Caco-2 (cell line): ENCODE measurements around the gene SOCS4. TPM values are rescaled to one million over a fixed set of nuclear protein-coding genes. Genes with fewer than 3 reads are reported as not detected.

Source experiments
- BruUV-seq: library from RNA; stranded (reverse); fragments of 400-500 nt; replicated peaks from 2 replicates; lab custom pipeline; 2021; lab: Mats Ljungman, UMichigan
- CTCF ChIA-PET: fragments of 300-600 bp; sonication (Branson Sonifier 250); formaldehyde crosslinking; loops from one replicate; lab custom pipeline; 2022; ENCODE audit warnings: antibody characterized with exemption; lab: Charles Lee
- POLR2A ChIA-PET: fragments of 300-600 bp; sonication (Branson Sonifier 250); formaldehyde crosslinking; loops from one replicate; lab custom pipeline; 2022; ENCODE audit warnings: antibody characterized with exemption; lab: Charles Lee
- DNase-seq, 2 experiments: peaks; one replicate each; pipeline versions ENCODE4 v3.0.0 to v3.0.0-alpha.2; 2020 to 2022
- H3K27me3 ChIP-seq: replicated peaks from 2 replicates; pipeline ENCODE4 v1.6.0; 2011; ENCODE audit warnings: low read length; ENCODE audit not compliant: control insufficient read depth, insufficient read depth
- H3K36me3 ChIP-seq: 2 replicates; pipeline ENCODE4 v1.5.1; 2011; ENCODE audit warnings: low read length; ENCODE audit not compliant: control insufficient read depth, insufficient read depth
- H3K4me1 ChIP-seq: fragments of 250-450 bp; sonication (Bioruptor Pico); 2 replicates; pipeline ENCODE4 v1.5.1; 2020; ENCODE audit warnings: mild to moderate bottlenecking
- H3K4me3 ChIP-seq: 2 replicates; pipeline ENCODE4 v1.5.1; 2011; ENCODE audit warnings: low read depth, mild to moderate bottlenecking, control low read depth, low read length
- H3K9me3 ChIP-seq: fragments of 250-450 bp; sonication (Bioruptor Pico); 2 replicates; pipeline ENCODE4 v1.5.1; 2020; ENCODE audit warnings: mild to moderate bottlenecking, moderate library complexity
- H3K27ac Mint-ChIP-seq: one replicate; pipeline ENCODE4 v1.8.0; 2022; ENCODE audit warnings: mixed read lengths; ENCODE audit not compliant: unreplicated experiment
- H3K27me3 Mint-ChIP-seq: one replicate; pipeline ENCODE4 v1.8.0; 2022; ENCODE audit warnings: mixed read lengths; ENCODE audit not compliant: insufficient read depth, unreplicated experiment
- H3K36me3 Mint-ChIP-seq: one replicate; pipeline ENCODE4 v1.8.0; 2022; ENCODE audit warnings: mild to moderate bottlenecking, mixed read lengths; ENCODE audit not compliant: insufficient read depth, unreplicated experiment
- H3K4me1 Mint-ChIP-seq: one replicate; pipeline ENCODE4 v1.8.0; 2022; ENCODE audit warnings: low read depth, mixed read lengths; ENCODE audit not compliant: unreplicated experiment
- H3K4me3 Mint-ChIP-seq: one replicate; pipeline ENCODE4 v1.8.0; 2022; ENCODE audit warnings: mild to moderate bottlenecking, moderate library complexity, mixed read lengths; ENCODE audit not compliant: unreplicated experiment
- H3K9me3 Mint-ChIP-seq: one replicate; pipeline ENCODE4 v1.8.0; 2022; ENCODE audit warnings: mixed read lengths; ENCODE audit not compliant: unreplicated experiment
- CTCF ChIP-seq, 2 experiments: fragments of 200-600 bp in 1 of 2; IDR thresholded peaks; 1 replicate in 1 of 2; 2 replicates in 1 of 2; pipeline versions ENCODE4 v1.5.1 to v1.8.0; 2011 to 2022; ENCODE audit warnings: antibody characterized with exemption in 1 of 2, control low read depth in 1 of 2, inconsistent platforms in 1 of 2, low read depth in 1 of 2, low read length in 1 of 2, mild to moderate bottlenecking in 1 of 2, moderate library complexity in 1 of 2; ENCODE audit not compliant: insufficient read depth in 1 of 2, severe bottlenecking in 1 of 2, unreplicated experiment in 1 of 2
- intact Hi-C: fragments of 100-400 bp; cut with micrococcal nuclease; formaldehyde crosslinking; loops from one replicate; pipeline ENCODE4 v1.10.0; 2022; ENCODE audit not compliant: unreplicated experiment
- total RNA-seq: library from RNA; stranded (reverse); gene quantifications from 2 replicates; pipeline ENCODE4 v1.2.3, GENCODE V29; 2022

The SOCS4 gene
- total RNA-seq, 1 experiment from 2014 or later: 24.8 TPM

GRCh38 chr14:55047301-55048053 lies 20.4 kb downstream of the SOCS4 start:
- no peaks in the 10 kb centered on the region for H3K27me3 ChIP-seq
- BruUV-seq: no TSS peak
- intact Hi-C loops: no loop called here
- DNase-seq: no peak
- peaks cover 20% of the 10 kb centered on the region for H3K36me3 Mint-ChIP-seq
- no peak overlapping the region for H3K4me3 ChIP-seq
- H3K4me1 Mint-ChIP-seq: no peaks in the 10 kb centered on the region
- H3K9me3 ChIP-seq: no peaks in the 10 kb centered on the region
- no peaks in the 10 kb centered on the region for H3K4me1 ChIP-seq
- H3K36me3 ChIP-seq: no peaks in the 10 kb centered on the region
- ChIA-PET CTCF (no interaction called here), POLR2A (interaction anchor here (0.6 to 0.9 kb wide), 2 partner anchors 20 to 69 kb away, joined by 4 to 15 read pairs; partner anchors contain the start of genes SOCS4 and WDHD1)
- H3K27ac Mint-ChIP-seq: no peak overlapping the region
- no peaks in the 10 kb centered on the region for H3K9me3 Mint-ChIP-seq
- no peak for TF ChIP-seq CTCF (IDR thresholded peaks at IDR 0.05; ENCODE audit: insufficient read depth in 1 of 2, low read depth in 1 of 2, low read length in 1 of 2, severe bottlenecking in 1 of 2, unreplicated experiment in 1 of 2)
- no peaks in the 10 kb centered on the region for H3K27me3 Mint-ChIP-seq
- no peak overlapping the region for H3K4me3 Mint-ChIP-seq

- Mint-ChIP-seq H3K36me3 (peaks cover 24% of the 10 kb centered on the region), H3K9me3 (no peaks in the 10 kb centered on the region), H3K27ac (no peak overlapping the region), H3K27me3 (no peaks in the 10 kb centered on the region), H3K4me1 (peaks cover 11% of the 10 kb centered on the region), H3K4me3 (no peak overlapping the region)
- Histone ChIP-seq H3K36me3 (no peaks in the 10 kb centered on the region), H3K4me3 (no peak overlapping the region), H3K9me3 (no peaks in the 10 kb centered on the region), H3K4me1 (peaks cover 11% of the 10 kb centered on the region; the same call in 1 of the 2 replicates), H3K27me3 (no peaks in the 10 kb centered on the region)
- ChIA-PET POLR2A (no interaction called here), CTCF (no interaction called here)
- TF ChIP-seq CTCF (IDR thresholded peaks at IDR 0.05; ENCODE audit: insufficient read depth in 1 of 2, low read depth in 1 of 2, low read length in 1 of 2, severe bottlenecking in 1 of 2, unreplicated experiment in 1 of 2): no peak
- DNase-seq: no peak
- BruUV-seq: no TSS peak
- intact Hi-C loops: no loop called here
Measured at GRCh38 chr14:55048900-55049436, 21.9 kb downstream of the SOCS4 start.

- Mint-ChIP-seq H3K9me3 (no peaks in the 10 kb centered on the region), H3K4me3 (peak overlapping the region; percentile 88), H3K36me3 (peaks cover 31% of the 10 kb centered on the region), H3K4me1 (peaks cover 11% of the 10 kb centered on the region), H3K27me3 (no peaks in the 10 kb centered on the region), H3K27ac (peak overlapping the region; percentile 89)
- Histone ChIP-seq H3K36me3 (no peaks in the 10 kb centered on the region), H3K4me3 (peak overlapping the region; percentile 93), H3K9me3 (no peaks in the 10 kb centered on the region), H3K4me1 (peaks cover 11% of the 10 kb centered on the region; the same call in 1 of the 2 replicates), H3K27me3 (no peaks in the 10 kb centered on the region)
- CTCF ChIA-PET: interaction anchor here (0.5 to 1.9 kb wide), 14 partner anchors 9 to 483 kb away, joined by 3 to 19 read pairs (median 4); partner anchors contain the start of genes GCH1, SOCS4 and WDHD1
- TF ChIP-seq CTCF (IDR thresholded peaks at IDR 0.05; ENCODE audit: insufficient read depth in 1 of 2, low read depth in 1 of 2, low read length in 1 of 2, severe bottlenecking in 1 of 2, unreplicated experiment in 1 of 2): no peak
- BruUV-seq: no TSS peak
- intact Hi-C loops: loop anchor here (1.0 kb wide), 3 partner anchors 24 to 110 kb away; partner anchors contain the start of genes SOCS4 and WDHD1
- POLR2A ChIA-PET: interaction anchor here (0.6 to 3.0 kb wide), 14 partner anchors 9 to 1441 kb away, joined by 3 to 46 read pairs (median 4); partner anchors contain the start of genes SOCS4 and WDHD1
- no peak for DNase-seq
Measured at GRCh38 chr14:55051165-55051422, 24.1 kb downstream of the SOCS4 start.
